K562 (cell line): ENCODE measurements around the gene TUBGCP6. TPM values are rescaled to one million over a fixed set of nuclear protein-coding genes. Genes with fewer than 3 reads are reported as not detected.
A peak's percentile ranks its signal among the peaks of the same experiment; 100 is the strongest.

Source experiments
- ARID3B ChIP-seq: fragments of 250-450 bp; sonication (Bioruptor Pico); IDR thresholded peaks from 2 replicates; pipeline ENCODE4 v1.4.0; 2020; ENCODE audit warnings: borderline replicate concordance
- ATF1 ChIP-seq, 2 experiments: fragments of 450-650 bp in 1 of 2; IDR thresholded peaks; 2 replicates each; pipeline ENCODE4 v1.6.1; 2016; ENCODE audit warnings: missing compliant biosample characterization in 1 of 2, missing genetic modification characterization in 1 of 2
- BDP1 ChIP-seq: IDR thresholded peaks from 3 replicates; pipeline ENCODE4 v1.6.1; 2011; ENCODE audit not compliant: insufficient read length, insufficient read depth
- CEBPZ ChIP-seq: fragments of 150-350 bp; IDR thresholded peaks from 2 replicates; pipeline ENCODE4 v1.6.1; 2014; ENCODE audit warnings: low read depth, mild to moderate bottlenecking, low read length, borderline replicate concordance
- CREB1 ChIP-seq, 2 experiments: sonication (generic) in 1 of 2; formaldehyde crosslinking in 1 of 2; IDR thresholded peaks; 2 replicates each; pipeline versions ENCODE4 v1.6.1 to v1.8.0; 2012 to 2022; ENCODE audit warnings: inconsistent platforms in 1 of 2, mild to moderate bottlenecking in 1 of 2, missing genetic modification reagents in 1 of 2, moderate library complexity in 1 of 2
- ETV1 ChIP-seq: fragments of 450-650 bp; conservative IDR thresholded peaks from 2 replicates; pipeline ENCODE4 v1.6.1; 2016; ENCODE audit warnings: missing genetic modification characterization, control low read depth, low read depth, missing compliant biosample characterization
- HNRNPH1 ChIP-seq: fragments of 200-400 bp; formaldehyde crosslinking; optimal IDR thresholded peaks from 2 replicates; pipeline ENCODE3; 2017; ENCODE audit warnings: low read depth, mild to moderate bottlenecking, low read length, moderate library complexity
- JUND ChIP-seq, 2 experiments: IDR thresholded peaks; 2 replicates in 1 of 2; 3 replicates in 1 of 2; pipeline ENCODE4 v1.6.1; 2011; ENCODE audit warnings: borderline replicate concordance in 2 of 2, low read depth in 2 of 2, low read length in 2 of 2, improper control_type of control experiment in 1 of 2, missing biosample characterization in 1 of 2, missing genetic modification characterization in 1 of 2, missing genetic modification reagents in 1 of 2
- KLF6 ChIP-seq: fragments of 250-450 bp; sonication (Bioruptor Pico); IDR thresholded peaks from 2 replicates; pipeline ENCODE4 v1.4.0; 2020; ENCODE audit warnings: mild to moderate bottlenecking, moderate library complexity, borderline replicate concordance
- MAZ ChIP-seq, 2 experiments: fragments of 450-650 bp in 1 of 2; sonication (generic) in 1 of 2; formaldehyde crosslinking; IDR thresholded peaks in 1 of 2; conservative IDR thresholded peaks in 1 of 2; 2 replicates each; pipeline versions ENCODE4 v1.4.0 to v1.5.0; 2020; ENCODE audit warnings: mild to moderate bottlenecking in 1 of 2, missing genetic modification reagents in 1 of 2
- NRF1 ChIP-seq, 2 experiments: fragments of 450-650 bp; IDR thresholded peaks in 1 of 2; conservative IDR thresholded peaks in 1 of 2; 2 replicates each; pipeline ENCODE4 v1.6.1; 2014; ENCODE audit warnings: mild to moderate bottlenecking in 2 of 2
- SIN3A ChIP-seq, 2 experiments: fragments of 150-350 bp in 1 of 2; IDR thresholded peaks; 2 replicates each; pipeline ENCODE4 v1.6.1; 2011 to 2016; ENCODE audit warnings: borderline replicate concordance in 2 of 2, low read depth in 2 of 2, low read length in 2 of 2, mild to moderate bottlenecking in 2 of 2, moderate library complexity in 2 of 2; ENCODE audit not compliant: control insufficient read depth in 1 of 2
- STAG1 ChIP-seq: sonication (generic); formaldehyde crosslinking; IDR thresholded peaks from 2 replicates; pipeline ENCODE4 v1.5.0; 2020; ENCODE audit warnings: missing genetic modification reagents, borderline replicate concordance
- ZFP36 ChIP-seq: fragments of 150-350 bp; IDR thresholded peaks from 2 replicates; pipeline ENCODE4 v1.6.1; 2018; ENCODE audit warnings: low read length, low read depth; ENCODE audit not compliant: partially characterized antibody
- ZNF282 ChIP-seq: sonication (generic); formaldehyde crosslinking; IDR thresholded peaks from 2 replicates; pipeline ENCODE4 v1.8.1; 2023; ENCODE audit warnings: missing genetic modification reagents
- polyA plus RNA-seq, 8 experiments: library from polyadenylated mRNA; depleted of rRNA in 4 of 8; stranded (reverse) in 5 of 8; unstranded in 3 of 8; fragments of >200 nt; fragmentation: Nextera tagmentation in 2 of 8; fragmentation: Illumina TruSeq in 1 of 8; extraction: Ambion mirVana in 2 of 8; extraction: Trizol in 1 of 8; gene quantifications; 2 replicates each; pipeline versions ENCODE4 v1.2.1 to v1.2.3, GENCODE V29; 2011 to 2014; ENCODE audit warnings: inconsistent platforms in 1 of 8, missing spikeins in 1 of 8
- total RNA-seq, 7 experiments: library from RNA; depleted of rRNA in 6 of 7; stranded (reverse); fragments of >200 nt in 6 of 7; fragmentation: Illumina TruSeq in 2 of 7; extraction: Trizol in 2 of 7; gene quantifications; 2 replicates each; pipeline versions ENCODE4 v1.2.1 to v1.2.3, GENCODE V29; 2011 to 2021; ENCODE audit warnings: low replicate concordance in 1 of 7
- TF ChIP-seq, protein P1 (sequence below): fragments of 250-450 bp; sonication (Bioruptor Pico); IDR thresholded peaks from 2 replicates; pipeline ENCODE4 v1.5.0; 2020; ENCODE audit warnings: mild to moderate bottlenecking, borderline replicate concordance

The TUBGCP6 gene
- total and polyA plus RNA-seq, 9 of the 15 experiments (the other 6 are each of a cell fraction or from before 2014, with no cell fraction given): 0.76 to 33.0 (median 10.1) TPM

DNA sequence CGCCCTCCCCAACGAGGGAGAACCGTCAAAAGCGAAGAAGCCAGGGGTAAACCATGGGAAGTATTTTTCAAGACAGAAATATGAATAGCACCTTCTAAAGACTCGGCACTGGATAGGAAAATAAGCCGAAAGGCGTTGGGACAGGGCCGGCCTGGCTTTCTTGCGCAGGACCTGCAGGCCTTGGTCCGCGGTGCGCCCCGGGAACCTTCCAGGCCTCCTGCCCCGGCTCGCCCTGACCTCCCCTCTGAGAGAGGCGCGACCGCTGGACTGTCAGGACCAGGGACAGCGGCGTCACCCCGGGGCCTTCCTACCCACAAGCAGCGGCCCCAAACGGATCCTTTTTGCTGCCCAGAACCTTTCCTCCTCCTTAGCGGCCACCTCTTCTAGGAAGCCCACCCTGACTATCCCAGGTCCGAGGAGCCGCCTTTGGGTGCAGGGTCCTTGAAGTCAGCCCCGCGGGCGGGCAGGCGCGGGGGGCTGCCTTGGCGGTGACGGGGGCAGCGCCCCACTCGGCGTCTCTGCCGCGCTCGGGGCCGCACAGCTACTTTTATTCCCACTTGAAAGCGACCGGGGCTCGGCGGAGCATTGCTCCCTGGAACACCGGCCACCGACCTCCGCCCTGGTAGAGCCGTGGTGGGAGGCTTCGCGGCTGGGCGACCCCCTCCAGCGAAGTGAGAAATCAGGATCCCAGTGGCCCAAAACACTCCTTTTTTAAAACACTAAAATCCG, 26.0 kb upstream of the TUBGCP6 start (continued):
- TF ChIP-seq NRF1 (conservative IDR thresholded peaks at IDR 0.05 in 1 of 2, IDR thresholded peaks at IDR 0.05 in 1 of 2) (peak; percentile 64 to 70), CREB1 (IDR thresholded peaks at IDR 0.05) (no peak), CREB1 (CRISPR knock-in tag; IDR thresholded peaks at IDR 0.05) (peak; percentile 55; the same call in 1 of the 2 replicates), ETV1 (tag) (0 out of 2 replicates have a peak, but pooled peaks have one; percentile 15), ZFP36 (no peak), ATF1 (CRISPR knock-in tag; IDR thresholded peaks at IDR 0.05) (no peak), ATF1 (tag; IDR thresholded peaks at IDR 0.05) (no peak), SIN3A (IDR thresholded peaks at IDR 0.05; ENCODE audit: borderline replicate concordance in 2 of 2, control insufficient read depth in 1 of 2, low read depth in 2 of 2, low read length in 2 of 2) (peak in 1 of 2 experiments; percentile 92; a peak in 2 of 4 replicates), ZNF282 (0 out of 2 replicates have a peak, but pooled peaks have one; percentile 30), STAG1 (CRISPR knock-in tag) (no peak), MAZ (CRISPR knock-in tag; conservative IDR thresholded peaks at IDR 0.05 in 1 of 2, IDR thresholded peaks at IDR 0.05 in 1 of 2) (peak; percentile 25 to 83; a peak in 3 of 4 replicates), CEBPZ (no peak), ARID3B (CRISPR knock-in tag) (no peak), KLF6 (CRISPR knock-in tag) (no peak), HNRNPH1 (no peak), JUND (IDR thresholded peaks at IDR 0.05; ENCODE audit: borderline replicate concordance, low read depth, low read length) (no peak), JUND (tag; IDR thresholded peaks at IDR 0.05; ENCODE audit: borderline replicate concordance, low read depth, low read length) (no peak), BDP1 (no peak)
- TF ChIP-seq, protein P1, sequence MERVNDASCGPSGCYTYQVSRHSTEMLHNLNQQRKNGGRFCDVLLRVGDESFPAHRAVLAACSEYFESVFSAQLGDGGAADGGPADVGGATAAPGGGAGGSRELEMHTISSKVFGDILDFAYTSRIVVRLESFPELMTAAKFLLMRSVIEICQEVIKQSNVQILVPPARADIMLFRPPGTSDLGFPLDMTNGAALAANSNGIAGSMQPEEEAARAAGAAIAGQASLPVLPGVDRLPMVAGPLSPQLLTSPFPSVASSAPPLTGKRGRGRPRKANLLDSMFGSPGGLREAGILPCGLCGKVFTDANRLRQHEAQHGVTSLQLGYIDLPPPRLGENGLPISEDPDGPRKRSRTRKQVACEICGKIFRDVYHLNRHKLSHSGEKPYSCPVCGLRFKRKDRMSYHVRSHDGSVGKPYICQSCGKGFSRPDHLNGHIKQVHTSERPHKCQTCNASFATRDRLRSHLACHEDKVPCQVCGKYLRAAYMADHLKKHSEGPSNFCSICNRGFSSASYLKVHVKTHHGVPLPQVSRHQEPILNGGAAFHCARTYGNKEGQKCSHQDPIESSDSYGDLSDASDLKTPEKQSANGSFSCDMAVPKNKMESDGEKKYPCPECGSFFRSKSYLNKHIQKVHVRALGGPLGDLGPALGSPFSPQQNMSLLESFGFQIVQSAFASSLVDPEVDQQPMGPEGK (CRISPR knock-in tag): 0 out of 2 replicates have a peak, but pooled peaks have one; percentile 39
